Neural cell (in vitro differentiated cells): Measurements from ENCODE around the gene NGLY1. TPM values are rescaled to one million over a fixed set of nuclear protein-coding genes. Genes with fewer than 3 reads are reported as not detected.

Experiments
- H2AFZ ChIP-seq: fragments of 200-600, 300-800 bp; sonication (generic), shearing (Covaris generic); 2 replicates; pipeline ENCODE4 v1.6.0; 2014; ENCODE audit warnings: low read depth, mild to moderate bottlenecking, antibody characterized with exemption, low read length, moderate library complexity
- H3F3A ChIP-seq: fragments of 200-600 bp; shearing (Covaris generic); 2 replicates; pipeline ENCODE4 v1.6.1; 2016; ENCODE audit warnings: mild to moderate bottlenecking, moderate library complexity, mixed read lengths, antibody characterized with exemption, low read length; ENCODE audit not compliant: insufficient read depth, poor library complexity, severe bottlenecking
- H3K27ac ChIP-seq: fragments of 200-600, 300-800 bp; sonication (generic), shearing (Covaris generic); 2 replicates; pipeline ENCODE4 v1.5.1; 2014; ENCODE audit warnings: mild to moderate bottlenecking, low read length, moderate library complexity
- H3K27me3 ChIP-seq: fragments of 300-800, 200-600 bp; sonication (generic), shearing (Covaris generic); 2 replicates; pipeline ENCODE4 v1.6.0; 2014; ENCODE audit warnings: mild to moderate bottlenecking, low read depth, low read length, moderate library complexity; ENCODE audit not compliant: insufficient read depth
- H3K36me3 ChIP-seq: fragments of 300-800, 200-600 bp; sonication (generic), shearing (Covaris generic); 2 replicates; pipeline ENCODE4 v1.5.1; 2014; ENCODE audit warnings: mild to moderate bottlenecking, antibody characterized with exemption, low read length, moderate library complexity; ENCODE audit not compliant: insufficient read depth
- H3K4me2 ChIP-seq: fragments of 300-800, 200-600 bp; sonication (generic), shearing (Covaris generic); 2 replicates; pipeline ENCODE4 v1.6.0; 2014; ENCODE audit warnings: mild to moderate bottlenecking, low read length
- H3K4me3 ChIP-seq: fragments of 300-800, 200-600 bp; sonication (generic), shearing (Covaris generic); 2 replicates; pipeline ENCODE4 v1.5.1; 2014; ENCODE audit warnings: mild to moderate bottlenecking, low read length, moderate library complexity
- H3K79me2 ChIP-seq: fragments of 200-600 bp; shearing (Covaris generic); replicated peaks from 2 replicates; pipeline ENCODE4 v1.6.0; 2014; ENCODE audit warnings: mild to moderate bottlenecking, low read length, moderate library complexity; ENCODE audit not compliant: insufficient read depth
- H3K9ac ChIP-seq: fragments of 300-800, 200-600 bp; sonication (generic), shearing (Covaris generic); 2 replicates; pipeline ENCODE4 v1.6.1; 2016; ENCODE audit warnings: mild to moderate bottlenecking, low read length, mixed read lengths
- H3K9me2 ChIP-seq: fragments of 200-600 bp; shearing (Covaris generic); 2 replicates; pipeline ENCODE4 v1.6.1; 2016; ENCODE audit warnings: mild to moderate bottlenecking, low read length, mixed read lengths; ENCODE audit not compliant: insufficient read depth
- H3K9me3 ChIP-seq: fragments of 200-600, 300-800 bp; sonication (generic), shearing (Covaris generic); 2 replicates; pipeline ENCODE4 v1.6.1; 2016; ENCODE audit warnings: mild to moderate bottlenecking, mixed run types, low read length, moderate library complexity, mixed read lengths
- H4K20me1 ChIP-seq: fragments of 200-600 bp; shearing (Covaris generic); 2 replicates; pipeline ENCODE4 v1.6.1; 2016; ENCODE audit warnings: mild to moderate bottlenecking, mixed run types; ENCODE audit not compliant: insufficient read depth
- CTCF ChIP-seq: fragments of 450-650 bp; IDR thresholded peaks from 2 replicates; pipeline ENCODE4 v1.5.1; 2014; ENCODE audit warnings: antibody characterized with exemption, mild to moderate bottlenecking, moderate library complexity; ENCODE audit not compliant: poor library complexity, severe bottlenecking
- EP300 ChIP-seq: fragments of 450-650 bp; conservative IDR thresholded peaks from 2 replicates; pipeline ENCODE4 v1.6.1; 2014; ENCODE audit warnings: antibody characterized with exemption, mild to moderate bottlenecking, moderate library complexity; ENCODE audit not compliant: poor library complexity, severe bottlenecking
- EZH2 ChIP-seq: fragments of 200-600, 300-800 bp; shearing (Covaris generic), sonication (generic); IDR thresholded peaks from 2 replicates; pipeline ENCODE4 v1.6.1; 2014; ENCODE audit warnings: antibody characterized with exemption, low read length, borderline replicate concordance, mild to moderate bottlenecking; ENCODE audit not compliant: insufficient read depth, poor library complexity, severe bottlenecking
- MXI1 ChIP-seq: fragments of 450-650 bp; conservative IDR thresholded peaks from 2 replicates; pipeline ENCODE4 v1.6.1; 2014; ENCODE audit warnings: antibody characterized with exemption, mild to moderate bottlenecking; ENCODE audit not compliant: poor library complexity, severe bottlenecking
- POLR2AphosphoS5 ChIP-seq: IDR thresholded peaks from 2 replicates; pipeline ENCODE4 v1.6.1; 2012
- RAD21 ChIP-seq: fragments of 450-650 bp; conservative IDR thresholded peaks from 2 replicates; pipeline ENCODE4 v1.6.1; 2014; ENCODE audit warnings: antibody characterized with exemption, mild to moderate bottlenecking, moderate library complexity
- SMC3 ChIP-seq: fragments of 450-650 bp; conservative IDR thresholded peaks from 2 replicates; pipeline ENCODE4 v1.6.1; 2014; ENCODE audit warnings: antibody characterized with exemption, mild to moderate bottlenecking, moderate library complexity; ENCODE audit not compliant: poor library complexity
- TAF1 ChIP-seq: IDR thresholded peaks from 2 replicates; pipeline ENCODE4 v1.6.1; 2012; ENCODE audit warnings: low read depth
- polyA plus RNA-seq: library from polyadenylated mRNA; depleted of rRNA; stranded (reverse); fragments of >200 nt; gene quantifications from 2 replicates; pipeline ENCODE4 v1.2.3, GENCODE V29; 2014
- TF ChIP-seq, protein P1 (sequence below): IDR thresholded peaks from 2 replicates; pipeline ENCODE4 v1.6.1; 2012; ENCODE audit warnings: borderline replicate concordance

NGLY1 gene
- polyA plus RNA-seq, 1 donor from 2014 or later = 22.0 TPM

DNA sequence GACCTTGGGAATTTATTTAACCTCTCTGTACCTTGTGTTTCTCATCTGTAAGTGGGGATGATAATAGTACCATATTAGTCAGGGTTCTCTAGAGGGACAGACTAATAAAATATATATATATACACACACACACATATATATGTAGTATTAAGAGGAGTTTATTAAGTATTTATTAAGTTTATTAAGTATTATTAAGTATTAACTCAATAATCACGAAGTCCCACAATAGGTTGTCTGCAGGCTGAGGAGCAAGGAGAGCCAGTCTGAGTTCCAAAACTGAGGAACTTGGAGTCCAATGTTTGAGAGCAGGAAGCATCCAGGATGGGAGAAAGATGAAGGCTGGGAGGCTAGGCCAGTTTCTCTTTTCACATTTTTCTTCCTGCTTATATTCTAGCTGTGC, 21.4 kb upstream of the NGLY1 start:
- TF ChIP-seq POLR2AphosphoS5 = no peak
- Histone ChIP-seq H3F3A (no peaks in the 10 kb centered on the region), H2AFZ (no peak overlapping the region), H3K36me3 (no peaks in the 10 kb centered on the region), H3K4me2 (no peak overlapping the region), H3K9me2 (no peaks in the 10 kb centered on the region), H3K4me3 (no peak overlapping the region), H3K9me3 (no peaks in the 10 kb centered on the region), H3K27me3 (no peaks in the 10 kb centered on the region), H3K27ac (no peak overlapping the region), H3K79me2 (no peaks in the 10 kb centered on the region), H3K9ac (no peak overlapping the region), H4K20me1 (no peaks in the 10 kb centered on the region)

GRCh38 chr3:25803833-25804232, 20.6 kb upstream of the NGLY1 start:
- Histone ChIP-seq H3K9me2 (no peaks in the 10 kb centered on the region), H3K79me2 (no peaks in the 10 kb centered on the region), H3K4me2 (no peak overlapping the region), H2AFZ (no peak overlapping the region), H3F3A (no peaks in the 10 kb centered on the region), H3K9me3 (no peaks in the 10 kb centered on the region), H3K36me3 (no peaks in the 10 kb centered on the region), H3K4me3 (no peak overlapping the region), H3K9ac (no peak overlapping the region), H3K27me3 (no peaks in the 10 kb centered on the region), H4K20me1 (no peaks in the 10 kb centered on the region), H3K27ac (no peak overlapping the region)
- TF ChIP-seq EP300 = no peak
- no peak for TF ChIP-seq RAD21
- no peak for TF ChIP-seq EZH2

- H3F3A ChIP-seq = no peaks in the 10 kb centered on the region
- H3K79me2 ChIP-seq = no peaks in the 10 kb centered on the region
- H3K9me2 ChIP-seq = no peaks in the 10 kb centered on the region
- no peak overlapping the region for H3K4me3 ChIP-seq
- H3K9me3 ChIP-seq = no peaks in the 10 kb centered on the region
- H2AFZ ChIP-seq = no peak overlapping the region
- H3K27me3 ChIP-seq = no peaks in the 10 kb centered on the region
- no peaks in the 10 kb centered on the region for H4K20me1 ChIP-seq
- no peak overlapping the region for H3K9ac ChIP-seq
- no peak overlapping the region for H3K27ac ChIP-seq
- no peak overlapping the region for H3K4me2 ChIP-seq
- H3K36me3 ChIP-seq = no peaks in the 10 kb centered on the region
- TF ChIP-seq TAF1 (no peak), CTCF (no peak), RAD21 (no peak), EZH2 (no peak), MXI1 (no peak), POLR2AphosphoS5 (no peak), SMC3 (no peak), EP300 (no peak)
- TF ChIP-seq, protein P1, sequence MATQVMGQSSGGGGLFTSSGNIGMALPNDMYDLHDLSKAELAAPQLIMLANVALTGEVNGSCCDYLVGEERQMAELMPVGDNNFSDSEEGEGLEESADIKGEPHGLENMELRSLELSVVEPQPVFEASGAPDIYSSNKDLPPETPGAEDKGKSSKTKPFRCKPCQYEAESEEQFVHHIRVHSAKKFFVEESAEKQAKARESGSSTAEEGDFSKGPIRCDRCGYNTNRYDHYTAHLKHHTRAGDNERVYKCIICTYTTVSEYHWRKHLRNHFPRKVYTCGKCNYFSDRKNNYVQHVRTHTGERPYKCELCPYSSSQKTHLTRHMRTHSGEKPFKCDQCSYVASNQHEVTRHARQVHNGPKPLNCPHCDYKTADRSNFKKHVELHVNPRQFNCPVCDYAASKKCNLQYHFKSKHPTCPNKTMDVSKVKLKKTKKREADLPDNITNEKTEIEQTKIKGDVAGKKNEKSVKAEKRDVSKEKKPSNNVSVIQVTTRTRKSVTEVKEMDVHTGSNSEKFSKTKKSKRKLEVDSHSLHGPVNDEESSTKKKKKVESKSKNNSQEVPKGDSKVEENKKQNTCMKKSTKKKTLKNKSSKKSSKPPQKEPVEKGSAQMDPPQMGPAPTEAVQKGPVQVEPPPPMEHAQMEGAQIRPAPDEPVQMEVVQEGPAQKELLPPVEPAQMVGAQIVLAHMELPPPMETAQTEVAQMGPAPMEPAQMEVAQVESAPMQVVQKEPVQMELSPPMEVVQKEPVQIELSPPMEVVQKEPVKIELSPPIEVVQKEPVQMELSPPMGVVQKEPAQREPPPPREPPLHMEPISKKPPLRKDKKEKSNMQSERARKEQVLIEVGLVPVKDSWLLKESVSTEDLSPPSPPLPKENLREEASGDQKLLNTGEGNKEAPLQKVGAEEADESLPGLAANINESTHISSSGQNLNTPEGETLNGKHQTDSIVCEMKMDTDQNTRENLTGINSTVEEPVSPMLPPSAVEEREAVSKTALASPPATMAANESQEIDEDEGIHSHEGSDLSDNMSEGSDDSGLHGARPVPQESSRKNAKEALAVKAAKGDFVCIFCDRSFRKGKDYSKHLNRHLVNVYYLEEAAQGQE = no peak
Measured at GRCh38 chr3:25801786-25802185, 18.5 kb upstream of the NGLY1 start.
